A549 (cell line): Measurements from ENCODE around the gene CDC42BPB.

Source experiments
- CTCF ChIP-seq: fragments of >200 bp; sonication (Bioruptor Twin); formaldehyde crosslinking; IDR thresholded peaks from 3 replicates; pipeline ENCODE4 v1.5.1; 2016
- JUN ChIP-seq, 2 experiments: fragments of >200 bp; sonication (Bioruptor Twin); formaldehyde crosslinking; IDR thresholded peaks; 2 replicates in 1 of 2; 3 replicates in 1 of 2; pipeline ENCODE4 v1.6.1; 2016 to 2017
- POLR2A ChIP-seq: IDR thresholded peaks from 2 replicates; pipeline ENCODE4 v1.6.1; 2012; ENCODE audit warnings: mild to moderate bottlenecking, low read length
- RNF2 ChIP-seq: fragments of 200-600 bp; sonication (generic); IDR thresholded peaks from 2 replicates; pipeline ENCODE4 v1.6.1; 2016; ENCODE audit warnings: low read depth, mild to moderate bottlenecking, antibody characterized with exemption, moderate library complexity, borderline replicate concordance

GRCh38 chr14:102889615-102890014 lies 167.7 kb downstream of the CDC42BPB start:
- TF ChIP-seq POLR2A (no peak), CTCF (no peak), RNF2 (no peak), JUN (IDR thresholded peaks at IDR 0.05) (no peak)
